ENCODE data around the gene FAM83G. TPM values are rescaled to one million over a fixed set of nuclear protein-coding genes. Genes with fewer than 3 reads are reported as not detected.
"Not testable (repeated sequence)": the region's sequence is repeated elsewhere in the genome, so short reads cannot be mapped to it uniquely, and the experiment has no call there.

The FAM83G gene
- total RNA-seq, 6 experiments from 2014 or later, result 10.1 to 41.7 (median 21.5) TPM

- Histone ChIP-seq H3K9me3 (no peaks in the 10 kb centered on the region), H3K4me3 (no peak overlapping the region), H3K4me1 (no peaks in the 10 kb centered on the region), H3K27ac (no peak overlapping the region), H3K36me3 (no peaks in the 10 kb centered on the region), H3K27me3 (no peaks in the 10 kb centered on the region)
- ATAC-seq (peak in 1 of 4 donors; percentile 17), DNase-seq (peak in 1 of 3 donors; percentile 55)
- 97% methylated on average over 7 of the region's 24 CpGs for WGBS (ENCODE audit: insufficient coverage, low coverage, low lambda C conversion rate, missing lambda C conversion rate)
- intact Hi-C loops (cut with DNase I), result no loop called here
- no peak for TF ChIP-seq CTCF (IDR thresholded peaks at IDR 0.05)
- TF ChIP-seq POLR2A (IDR thresholded peaks at IDR 0.05), result no peak
These were observed 17.1 kb upstream of the FAM83G start for GRCh38 chr17:19021622-19022083.

GRCh38 chr17:19021011-19021621 is 16.6 kb upstream of the FAM83G start:
- WGBS (ENCODE audit: insufficient coverage, low coverage, low lambda C conversion rate, missing lambda C conversion rate), result 78% methylated on average over 2 of the region's 7 CpGs
- H3K36me3 ChIP-seq; H3K27ac ChIP-seq; H3K27me3 ChIP-seq; H3K4me3 ChIP-seq; H3K4me1 ChIP-seq; intact Hi-C loops (cut with DNase I); H3K9me3 ChIP-seq; ATAC-seq: not testable (repeated sequence)
- DNase-seq, result peak in 1 of 3 donors; percentile 30

GRCh38 chr17:19020016-19020415 is 15.5 kb upstream of the FAM83G start:
- H3K4me3 ChIP-seq, result no peak overlapping the region
- 100% methylated on average over 1 of the region's 3 CpGs for WGBS (ENCODE audit: insufficient coverage, low coverage, low lambda C conversion rate, missing lambda C conversion rate)
- no peaks in the 10 kb centered on the region for H3K36me3 ChIP-seq
- no peaks in the 10 kb centered on the region for H3K27me3 ChIP-seq
- no peaks in the 10 kb centered on the region for H3K9me3 ChIP-seq
- TF ChIP-seq CTCF (IDR thresholded peaks at IDR 0.05) (no peak), POLR2A (IDR thresholded peaks at IDR 0.05) (no peak)
- DNase-seq, result peak in 2 of 3 donors; percentile 3 to 7
- no peak for ATAC-seq
- no peaks in the 10 kb centered on the region for H3K4me1 ChIP-seq
- H3K27ac ChIP-seq, result no peak overlapping the region
- intact Hi-C loops (cut with DNase I), result no loop called here

GRCh38 chr17:19019041-19019941 is 14.7 kb upstream of the FAM83G start:
- H3K27me3 ChIP-seq, result no peaks in the 10 kb centered on the region
- H3K4me3 ChIP-seq, result no peak overlapping the region
- H3K36me3 ChIP-seq, result no peaks in the 10 kb centered on the region
- intact Hi-C loops (cut with DNase I), result no loop called here
- TF ChIP-seq POLR2A (IDR thresholded peaks at IDR 0.05) (no peak), CTCF (IDR thresholded peaks at IDR 0.05) (no peak)
- no CpG with 5 or more reads among the region's 27 CpGs for WGBS (ENCODE audit: insufficient coverage, low coverage, low lambda C conversion rate, missing lambda C conversion rate)
- ATAC-seq, result peak in 2 of 4 donors; percentile 4 to 12
- peak in 2 of 3 donors; percentile 35 to 60 for DNase-seq
- H3K4me1 ChIP-seq, result no peaks in the 10 kb centered on the region
- H3K9me3 ChIP-seq, result no peaks in the 10 kb centered on the region
- H3K27ac ChIP-seq, result no peak overlapping the region

GRCh38 chr17:19018600-19018950 is 14.0 kb upstream of the FAM83G start:
- TF ChIP-seq CTCF (IDR thresholded peaks at IDR 0.05) (no peak), POLR2A (IDR thresholded peaks at IDR 0.05) (no peak)
- Histone ChIP-seq H3K9me3 (no peaks in the 10 kb centered on the region), H3K27me3 (no peaks in the 10 kb centered on the region), H3K4me3 (no peak overlapping the region), H3K27ac (no peak overlapping the region), H3K4me1 (no peaks in the 10 kb centered on the region), H3K36me3 (no peaks in the 10 kb centered on the region)
- intact Hi-C loops (cut with DNase I), result no loop called here
- peak in 2 of 3 donors; percentile 14 to 44 for DNase-seq
- 80% methylated on average over 1 of the region's 6 CpGs for WGBS (ENCODE audit: insufficient coverage, low coverage, low lambda C conversion rate, missing lambda C conversion rate)
- ATAC-seq, result no peak
